Immature natural killer cell (primary cell): ENCODE data around the gene SLC49A3. TPM values are rescaled to one million over a fixed set of nuclear protein-coding genes. Genes with fewer than 3 reads are reported as not detected.
A peak's percentile ranks its signal among the peaks of the same experiment; 100 is the strongest.
"Not testable (repeated sequence)": the region's sequence is repeated elsewhere in the genome, so short reads cannot be mapped to it uniquely, and the experiment has no call there.

Experiments used
- DNase-seq, 3 donors: peaks; one replicate each; pipeline ENCODE4 v3.0.0; 2022; ENCODE audit warnings: mixed read lengths in 1 of 3
- H3K27ac Mint-ChIP-seq, 6 donors: one replicate each; pipeline ENCODE4 v1.8.0; 2020; ENCODE audit warnings: mixed read lengths in 6 of 6, mild to moderate bottlenecking in 5 of 6, inconsistent platforms in 4 of 6, moderate library complexity in 3 of 6
- H3K27me3 Mint-ChIP-seq, 3 donors: one replicate each; pipeline ENCODE4 v1.8.0; 2020 to 2021; ENCODE audit warnings: low read depth in 3 of 3, mild to moderate bottlenecking in 3 of 3, mixed read lengths in 3 of 3, moderate library complexity in 3 of 3, inconsistent platforms in 1 of 3
- H3K36me3 Mint-ChIP-seq, 3 donors: one replicate each; pipeline ENCODE4 v1.8.0; 2020; ENCODE audit warnings: mixed read lengths in 3 of 3, inconsistent platforms in 2 of 3, mild to moderate bottlenecking in 2 of 3
- H3K4me1 Mint-ChIP-seq, 2 donors: one replicate each; pipeline ENCODE4 v1.8.0; 2020; ENCODE audit warnings: inconsistent platforms in 2 of 2, mild to moderate bottlenecking in 2 of 2, mixed read lengths in 2 of 2, moderate library complexity in 1 of 2
- H3K4me3 Mint-ChIP-seq, 5 donors: one replicate each; pipeline ENCODE4 v1.8.0; 2020; ENCODE audit warnings: mild to moderate bottlenecking in 5 of 5, mixed read lengths in 5 of 5, inconsistent platforms in 3 of 5, moderate library complexity in 3 of 5
- H3K9me3 Mint-ChIP-seq, 6 donors: one replicate each; pipeline ENCODE4 v1.8.0; 2020; ENCODE audit warnings: mild to moderate bottlenecking in 6 of 6, mixed read lengths in 6 of 6, inconsistent platforms in 4 of 6, moderate library complexity in 3 of 6
- polyA plus RNA-seq, 3 donors: library from polyadenylated mRNA; unstranded; fragments of 300-500 nt; fragmentation: Illumina TruSeq; gene quantifications; one replicate each; pipeline ENCODE4 v1.2.3, GENCODE V29; 2021

Gene SLC49A3
- polyA plus RNA-seq, result 1 to 10 TPM; 3.8 to 7.1 (median 6.1) TPM

DNA sequence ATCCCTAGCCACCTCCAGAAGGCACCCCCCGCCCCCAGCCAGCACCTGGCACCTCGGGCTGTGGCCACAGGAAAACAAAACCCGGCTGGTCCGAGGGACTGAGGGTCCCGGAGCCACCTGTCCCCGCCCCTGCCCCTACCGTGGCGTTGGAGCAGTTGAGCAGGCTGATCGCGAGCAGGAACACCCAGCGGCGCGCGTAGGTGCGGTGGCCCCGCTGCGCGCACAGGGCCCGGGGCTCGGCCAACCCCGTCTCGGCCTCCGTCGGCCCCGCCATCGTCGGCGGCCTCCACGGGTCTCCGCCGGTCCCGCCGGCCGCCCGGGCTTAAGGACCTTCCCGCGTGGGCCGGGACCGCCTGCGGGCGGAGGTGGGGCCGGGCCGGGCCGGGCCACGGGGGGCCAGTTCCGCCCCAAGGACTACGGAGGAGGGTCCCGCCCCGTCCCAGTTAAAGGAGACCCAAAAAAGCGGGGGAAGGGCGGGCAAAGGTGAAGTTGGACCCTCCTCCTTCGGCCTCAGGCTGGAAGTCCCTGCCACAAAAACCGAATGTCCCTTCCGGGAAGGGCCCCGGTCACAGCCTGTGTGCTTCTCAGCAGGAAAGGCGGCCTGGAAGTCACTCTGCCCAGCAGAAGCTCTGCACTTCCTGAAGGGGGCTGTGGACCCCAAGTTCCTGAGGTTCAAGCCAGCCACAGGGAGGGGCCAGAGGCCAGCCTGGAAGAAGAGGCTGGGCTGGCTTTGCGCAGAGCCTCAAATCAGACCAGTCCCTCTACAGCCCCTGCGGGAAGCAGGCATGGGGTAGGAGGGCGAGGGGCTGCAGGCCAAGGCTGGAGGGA, at the start of gene SLC49A3:
Gene SLC49A3 (minus strand): TSS at position 298 of the 828 bp plus-strand sequence. CDS start 24 bp downstream, at position 274.
- Mint-ChIP-seq H3K27ac (peak within 1 kb of the TSS in 4 of 6 donors; percentile 30 to 64 (median 44)), H3K4me3 (peak within 1 kb of the TSS; percentile 35 to 68 (median 48)), H3K4me1 (peaks cover 15 to 17% of the 10 kb centered on the region in 2 donors), H3K36me3 (no peaks in the 10 kb centered on the region), H3K9me3 (no peaks in the 10 kb centered on the region), H3K27me3 (peaks cover 0 to 4% (median 3%) of the 10 kb centered on the region in 3 donors)
- DNase-seq, result peak in 2 of 3 donors; percentile 35 to 41

DNA sequence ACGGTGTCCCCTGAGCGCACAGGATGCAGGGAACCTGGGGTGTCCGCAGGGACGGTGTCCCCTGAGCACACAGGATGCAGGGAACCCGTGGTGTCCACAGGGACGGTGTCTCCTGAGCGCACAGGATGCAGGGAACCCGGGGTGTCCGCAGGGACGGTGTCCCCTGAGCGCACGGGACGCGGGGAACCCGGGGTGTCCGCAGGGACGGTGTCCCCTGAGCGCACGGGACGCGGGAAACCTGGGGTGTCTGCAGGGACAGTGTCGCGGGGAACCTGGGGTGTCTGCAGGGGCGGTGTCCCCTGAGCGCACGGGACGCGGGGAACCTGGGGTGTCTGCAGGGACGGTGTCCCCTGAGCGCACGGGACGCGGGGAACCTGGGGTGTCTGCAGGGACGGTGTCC, 47.6 kb upstream of the SLC49A3 start:
- peaks cover 12 to 28% (median 12%) of the 10 kb centered on the region in 3 donors for H3K36me3 Mint-ChIP-seq
- not testable (repeated sequence) for H3K27me3 Mint-ChIP-seq, H3K4me1 Mint-ChIP-seq, DNase-seq, H3K9me3 Mint-ChIP-seq, H3K4me3 Mint-ChIP-seq, H3K27ac Mint-ChIP-seq

DNA sequence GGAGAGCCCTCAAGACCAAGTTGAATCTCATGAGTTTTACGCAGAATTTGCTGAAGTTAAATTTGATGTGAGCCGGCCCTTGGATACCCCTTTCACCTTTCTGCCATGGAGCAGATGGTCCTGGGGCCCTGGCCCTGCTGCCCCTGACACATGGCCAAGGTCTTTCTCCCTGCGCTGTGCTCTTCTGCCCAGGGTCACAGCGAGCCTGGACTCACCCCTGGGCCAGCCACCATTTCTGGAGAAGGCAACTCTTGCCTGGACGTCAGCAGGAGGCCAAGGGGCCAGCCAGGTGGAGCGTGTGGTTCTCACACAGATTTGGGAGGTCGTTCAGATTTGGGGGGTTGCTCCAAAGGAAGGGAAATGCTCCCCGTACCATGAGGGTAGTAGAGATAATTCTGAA, 46.6 kb upstream of the SLC49A3 start:
- DNase-seq, result no peak
- H3K27me3 Mint-ChIP-seq, result peaks cover 0 to 7% (median 0%) of the 10 kb centered on the region in 3 donors
- no peaks in the 10 kb centered on the region for H3K9me3 Mint-ChIP-seq
- H3K36me3 Mint-ChIP-seq, result peaks cover 12 to 31% (median 14%) of the 10 kb centered on the region in 3 donors
- H3K4me1 Mint-ChIP-seq, result peaks cover 0 to 2% of the 10 kb centered on the region in 2 donors
- no peak overlapping the region for H3K4me3 Mint-ChIP-seq
- no peak overlapping the region for H3K27ac Mint-ChIP-seq

DNA sequence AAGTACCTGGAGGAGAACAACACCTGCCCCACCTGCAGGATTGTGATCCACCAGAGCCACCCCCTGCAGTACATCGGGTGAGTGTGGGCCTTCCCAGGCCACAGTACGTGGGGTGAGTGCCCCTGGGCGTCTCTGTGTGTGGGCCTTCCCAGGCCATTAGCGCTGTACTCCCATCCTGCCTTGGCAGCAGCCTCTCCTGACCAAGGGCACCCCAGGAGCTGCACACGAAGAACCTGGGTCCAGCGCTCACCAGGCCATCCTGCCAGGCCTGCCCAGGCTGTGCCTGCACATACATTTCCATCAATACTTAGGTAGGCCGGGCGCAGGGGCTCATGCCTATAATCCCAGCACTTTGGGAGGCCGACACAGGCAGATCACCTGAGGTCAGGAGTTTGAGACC, 46.0 kb upstream of the SLC49A3 start:
- no peak overlapping the region for H3K27ac Mint-ChIP-seq
- H3K36me3 Mint-ChIP-seq, result peaks cover 12 to 32% (median 16%) of the 10 kb centered on the region in 3 donors
- H3K9me3 Mint-ChIP-seq, result no peaks in the 10 kb centered on the region
- DNase-seq, result no peak
- peaks cover 0 to 7% (median 0%) of the 10 kb centered on the region in 3 donors for H3K27me3 Mint-ChIP-seq
- H3K4me1 Mint-ChIP-seq, result peaks cover 0 to 2% of the 10 kb centered on the region in 2 donors
- H3K4me3 Mint-ChIP-seq, result no peak overlapping the region

DNA sequence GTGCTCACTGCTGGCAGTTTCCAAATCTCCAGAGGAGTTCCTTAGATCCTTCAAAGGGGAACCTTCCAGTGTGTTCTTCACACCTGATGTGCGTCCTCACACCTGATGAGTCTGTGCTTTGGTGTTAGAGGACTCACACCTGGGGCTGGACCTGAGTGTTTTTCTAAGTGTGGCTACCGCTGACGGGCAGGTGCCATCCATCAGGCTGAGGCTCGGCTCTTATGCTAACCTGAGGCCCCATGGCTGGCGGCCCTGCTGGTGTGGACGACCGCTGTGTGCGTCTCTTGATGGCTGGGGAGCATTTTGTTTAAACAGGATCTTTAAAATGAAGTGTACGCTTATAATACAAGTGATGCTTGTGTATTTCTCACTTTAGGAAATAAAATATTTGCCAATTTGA, 45.1 kb upstream of the SLC49A3 start:
- Mint-ChIP-seq H3K27me3 (peaks cover 0 to 7% (median 0%) of the 10 kb centered on the region in 3 donors), H3K4me1 (peaks cover 2 to 5% of the 10 kb centered on the region in 2 donors), H3K9me3 (no peaks in the 10 kb centered on the region), H3K27ac (no peak overlapping the region), H3K4me3 (no peak overlapping the region), H3K36me3 (peaks cover 16 to 35% (median 20%) of the 10 kb centered on the region in 3 donors)
- no peak for DNase-seq

DNA sequence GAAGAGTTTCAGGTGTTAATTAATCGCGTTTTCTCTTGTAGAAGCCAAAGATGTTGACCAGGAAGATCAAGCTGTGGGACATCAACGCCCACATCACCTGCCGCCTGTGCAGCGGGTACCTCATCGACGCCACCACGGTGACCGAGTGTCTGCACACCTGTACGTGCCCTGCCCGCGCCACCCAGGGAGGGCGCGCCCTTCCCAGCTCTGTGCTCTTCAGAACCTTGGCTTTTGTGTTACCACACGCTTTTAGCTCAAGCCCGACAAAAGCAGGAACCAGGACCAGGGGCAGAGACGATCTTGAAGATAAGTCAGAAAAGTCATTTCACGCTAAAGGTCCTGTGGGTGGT, 44.7 kb upstream of the SLC49A3 start:
- H3K27me3 Mint-ChIP-seq, result peaks cover 0 to 7% (median 0%) of the 10 kb centered on the region in 3 donors
- peaks cover 16 to 35% (median 20%) of the 10 kb centered on the region in 3 donors for H3K36me3 Mint-ChIP-seq
- H3K4me1 Mint-ChIP-seq, result peaks cover 2 to 5% of the 10 kb centered on the region in 2 donors
- H3K4me3 Mint-ChIP-seq, result no peak overlapping the region
- H3K9me3 Mint-ChIP-seq, result no peaks in the 10 kb centered on the region
- no peak overlapping the region for H3K27ac Mint-ChIP-seq
- DNase-seq, result no peak

DNA sequence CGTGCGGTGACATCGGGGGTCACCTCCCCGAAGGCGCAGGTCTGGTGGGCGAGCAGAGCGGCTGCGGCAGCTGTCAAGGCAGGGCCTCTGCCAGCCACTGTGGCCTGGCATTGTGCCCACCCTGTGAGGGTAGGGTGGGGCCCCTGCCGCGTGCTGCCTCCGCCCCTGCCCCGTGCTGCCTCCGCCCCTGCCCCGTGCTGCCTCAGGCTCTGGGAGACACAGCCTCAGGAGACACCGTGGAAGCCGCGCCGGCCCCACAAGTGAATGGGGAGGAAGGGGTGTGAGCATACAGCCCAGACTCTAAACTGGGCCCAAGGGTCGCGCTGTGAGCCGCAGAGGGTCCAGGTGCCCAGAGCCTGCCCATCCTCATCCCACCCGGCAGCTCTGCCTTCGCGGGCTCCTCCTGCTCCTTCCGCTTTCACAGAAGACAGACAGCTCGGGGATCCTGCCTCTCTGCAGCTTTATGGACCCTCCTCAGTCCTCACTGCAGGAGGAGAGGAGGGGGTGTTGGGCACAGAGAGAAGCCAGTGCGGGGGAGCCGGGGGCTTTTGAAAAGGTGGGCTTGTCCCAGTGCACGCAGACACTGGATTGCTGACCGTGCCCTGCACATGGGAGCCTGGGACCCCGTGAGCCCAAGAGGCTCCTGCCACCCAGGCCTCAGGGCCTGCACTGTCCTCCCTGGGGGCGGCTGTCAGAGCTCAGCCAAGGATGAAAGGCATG, 44.1 kb upstream of the SLC49A3 start:
- Mint-ChIP-seq H3K4me1 (peaks cover 2 to 7% of the 10 kb centered on the region in 2 donors), H3K4me3 (no peak overlapping the region), H3K27ac (no peak overlapping the region), H3K27me3 (peaks cover 0 to 7% (median 0%) of the 10 kb centered on the region in 3 donors), H3K36me3 (peaks cover 16 to 33% (median 20%) of the 10 kb centered on the region in 3 donors), H3K9me3 (no peaks in the 10 kb centered on the region)
- DNase-seq, result no peak

DNA sequence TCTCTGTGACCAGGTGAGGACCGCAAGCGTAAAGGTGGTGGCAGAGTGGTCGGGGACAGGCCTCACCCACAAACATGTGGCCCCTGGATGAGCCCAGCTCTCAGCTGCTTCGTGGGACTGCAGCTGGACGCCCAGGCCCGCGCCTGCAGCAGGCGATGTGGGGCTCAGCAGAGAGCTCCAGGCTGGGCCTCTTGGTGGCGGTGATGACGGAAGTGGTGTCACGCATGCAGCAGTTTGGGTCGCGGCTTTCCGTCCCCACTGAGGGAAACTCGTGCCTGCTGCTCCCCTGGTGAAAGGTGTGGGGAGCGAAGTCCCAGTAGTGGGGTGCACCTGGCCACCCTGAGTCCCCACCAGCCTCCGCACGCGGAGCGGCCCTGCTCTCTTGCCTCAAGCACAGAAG, 43.5 kb upstream of the SLC49A3 start:
- Mint-ChIP-seq H3K4me1 (peaks cover 4 to 12% of the 10 kb centered on the region in 2 donors), H3K9me3 (no peaks in the 10 kb centered on the region), H3K4me3 (no peak overlapping the region), H3K27ac (no peak overlapping the region), H3K36me3 (peaks cover 13 to 27% (median 24%) of the 10 kb centered on the region in 3 donors), H3K27me3 (peaks cover 0 to 7% (median 0%) of the 10 kb centered on the region in 3 donors)
- DNase-seq, result no peak

DNA sequence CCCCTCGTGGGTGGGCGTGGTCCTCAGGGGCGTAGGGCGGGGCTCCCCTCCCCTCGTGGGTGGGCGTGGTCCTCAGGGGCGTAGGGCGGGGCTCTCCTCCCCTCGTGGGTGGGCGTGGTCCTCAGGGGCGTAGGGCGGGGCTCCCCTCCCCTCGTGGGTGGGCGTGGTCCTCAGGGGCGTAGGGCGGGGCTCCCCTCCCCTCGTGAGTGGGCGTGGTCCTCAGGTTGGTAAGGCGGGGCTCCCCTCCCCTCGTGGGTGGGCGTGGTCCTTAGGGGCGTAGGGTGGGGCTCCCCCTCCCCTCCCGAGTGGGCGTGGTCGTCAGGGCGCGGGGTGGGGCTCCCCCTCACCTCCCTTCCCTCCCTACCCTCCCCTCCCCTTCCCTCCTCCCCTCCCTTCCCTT, 43.0 kb upstream of the SLC49A3 start:
- peaks cover 12 to 25% (median 25%) of the 10 kb centered on the region in 3 donors for H3K36me3 Mint-ChIP-seq
- peaks cover 6 to 18% of the 10 kb centered on the region in 2 donors for H3K4me1 Mint-ChIP-seq
- H3K27me3 Mint-ChIP-seq, H3K9me3 Mint-ChIP-seq, H3K4me3 Mint-ChIP-seq, DNase-seq, H3K27ac Mint-ChIP-seq: not testable (repeated sequence)

DNA sequence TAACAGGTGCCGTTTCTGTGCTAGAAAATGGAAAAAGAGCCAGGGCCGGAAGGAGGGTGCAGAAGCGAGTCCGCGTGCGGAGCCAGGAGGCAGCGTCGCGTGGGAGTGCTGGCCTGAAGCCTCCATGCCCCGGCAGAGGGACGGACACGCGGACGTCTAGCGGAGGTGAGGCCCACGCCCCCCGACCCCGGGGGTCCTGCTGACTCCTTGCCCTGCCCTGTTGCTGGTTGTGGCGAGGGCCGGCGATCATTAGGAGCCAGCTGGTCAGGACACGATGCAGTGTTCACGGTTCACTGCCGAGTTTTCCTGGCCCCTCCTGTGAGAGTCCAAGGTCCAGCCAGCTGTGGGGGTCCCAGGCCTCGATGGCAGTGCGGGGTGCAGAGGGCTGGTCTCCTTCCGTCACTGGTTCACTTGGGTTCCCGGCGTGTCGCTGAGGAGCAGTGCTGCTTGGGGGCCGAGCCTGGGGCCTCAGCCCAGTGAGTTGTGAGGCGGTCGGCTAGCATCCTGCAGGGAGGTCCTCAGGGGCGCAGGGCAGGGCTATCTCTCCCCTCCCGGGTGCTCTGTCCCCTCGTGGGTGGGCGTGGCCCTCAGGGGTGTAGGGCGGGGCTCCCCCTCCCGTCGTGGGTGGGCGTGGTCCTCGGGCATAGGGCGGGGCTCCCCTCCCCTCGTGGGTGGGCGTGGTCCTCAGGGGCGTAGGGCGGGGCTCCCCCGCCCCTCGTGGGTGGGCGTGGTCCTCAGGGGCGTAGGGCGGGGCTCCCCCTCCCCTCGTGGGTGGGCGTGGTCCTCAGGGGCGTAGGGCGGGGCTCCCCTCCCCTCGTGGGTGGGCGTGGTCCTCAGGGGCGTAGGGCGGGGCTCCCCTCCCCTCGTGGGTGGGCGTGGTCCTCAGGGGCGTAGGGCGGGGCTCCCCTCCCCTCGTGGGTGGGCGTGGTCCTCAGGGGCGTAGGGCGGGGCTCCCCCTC, 42.3 kb upstream of the SLC49A3 start:
- H3K4me3 Mint-ChIP-seq, H3K9me3 Mint-ChIP-seq, H3K27me3 Mint-ChIP-seq, DNase-seq: not testable (repeated sequence)
- H3K36me3 Mint-ChIP-seq, result peaks cover 12 to 28% (median 25%) of the 10 kb centered on the region in 3 donors
- H3K4me1 Mint-ChIP-seq, result peaks cover 10 to 25% of the 10 kb centered on the region in 2 donors
- H3K27ac Mint-ChIP-seq, result peak overlapping the region in 1 of 6 donors; percentile 34

DNA sequence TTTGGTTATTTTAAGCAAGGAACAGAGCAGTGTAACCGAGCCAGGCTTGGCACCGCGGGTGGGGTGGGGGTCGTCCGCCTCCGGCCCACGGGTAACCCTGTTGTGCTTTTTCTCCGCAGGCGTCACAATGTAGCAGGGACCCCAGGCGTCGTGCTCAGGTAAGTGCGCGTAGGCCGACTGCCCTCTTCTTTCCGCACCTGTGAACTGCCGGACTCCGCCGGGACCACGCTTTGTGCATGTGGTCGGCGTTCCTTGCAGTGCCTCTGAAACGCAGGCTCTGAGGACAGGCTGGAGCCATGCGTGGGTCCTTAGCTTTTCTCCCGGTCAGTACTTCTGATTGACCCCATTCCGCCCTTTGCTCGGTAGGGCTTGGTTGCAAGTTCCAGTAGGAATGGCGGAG, 41.6 kb upstream of the SLC49A3 start:
- Mint-ChIP-seq H3K36me3 (peaks cover 12 to 28% (median 23%) of the 10 kb centered on the region in 3 donors), H3K9me3 (no peaks in the 10 kb centered on the region), H3K4me1 (peaks cover 14 to 27% of the 10 kb centered on the region in 2 donors), H3K27me3 (peaks cover 0 to 7% (median 5%) of the 10 kb centered on the region in 3 donors), H3K27ac (peak overlapping the region in 1 of 6 donors; percentile 34), H3K4me3 (no peak overlapping the region)
- no peak for DNase-seq

DNA sequence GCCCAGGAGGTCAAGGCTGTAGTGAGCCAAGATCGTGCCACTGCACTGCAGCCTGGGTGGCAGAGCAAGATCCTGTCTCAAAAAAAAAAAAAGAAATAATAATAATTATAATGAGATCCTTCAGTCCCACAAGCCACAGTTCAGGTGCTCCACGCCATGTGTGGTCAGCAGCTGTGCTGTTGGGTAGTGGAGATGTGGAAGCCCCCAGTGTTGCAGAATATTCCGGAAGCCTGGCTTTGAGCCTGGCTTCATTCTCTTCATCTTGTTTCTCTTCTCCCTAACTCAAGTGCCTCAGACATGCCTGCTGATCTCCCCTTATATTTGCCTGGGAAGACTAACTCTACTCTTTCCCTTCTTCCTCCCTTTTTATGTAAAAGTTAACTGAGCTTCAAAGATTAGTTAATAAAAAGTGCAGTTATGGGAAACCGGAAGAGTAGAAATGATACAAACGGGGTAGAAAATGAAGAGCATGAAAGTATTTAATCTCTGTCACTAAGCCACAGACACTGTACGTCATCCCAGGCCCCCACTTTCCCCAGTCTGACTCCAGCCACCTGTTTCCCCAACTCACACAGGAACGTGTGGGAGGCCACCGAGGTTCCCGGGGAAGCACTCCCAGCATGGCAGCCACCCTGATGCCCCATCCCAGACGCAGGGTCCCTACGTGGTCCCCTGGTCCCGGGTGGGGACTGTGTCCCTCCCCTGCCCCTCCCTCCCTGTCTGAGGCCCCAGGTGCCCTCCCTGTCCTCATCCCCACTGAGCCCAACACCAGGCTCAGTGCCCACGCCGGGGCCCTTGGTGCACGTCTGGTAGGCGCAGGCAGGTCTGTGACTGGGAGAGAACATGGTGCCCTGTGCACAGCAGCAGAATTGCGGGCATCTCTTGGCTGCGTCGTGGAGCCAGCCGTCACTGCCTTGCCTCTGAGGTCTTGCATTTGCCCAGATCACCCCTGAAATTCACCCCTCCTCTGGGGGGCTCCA, 40.7 kb upstream of the SLC49A3 start:
- peaks cover 0 to 7% (median 5%) of the 10 kb centered on the region in 3 donors for H3K27me3 Mint-ChIP-seq
- H3K27ac Mint-ChIP-seq, result no peak overlapping the region
- peaks cover 11 to 28% (median 18%) of the 10 kb centered on the region in 3 donors for H3K36me3 Mint-ChIP-seq
- H3K4me1 Mint-ChIP-seq, result peaks cover 19 to 33% of the 10 kb centered on the region in 2 donors
- DNase-seq, result no peak
- no peak overlapping the region for H3K4me3 Mint-ChIP-seq
- no peaks in the 10 kb centered on the region for H3K9me3 Mint-ChIP-seq
